LNCAP (cell line): Measurements from ENCODE around the gene UTS2.

ENCODE experiments used
- CTCF ChIP-seq: fragments of 450-650 bp; IDR thresholded peaks from 2 replicates; pipeline ENCODE4 v1.5.1; 2017; ENCODE audit warnings: mild to moderate bottlenecking

Gene UTS2

GRCh38 chr1:7827126-7827955 is 25.5 kb downstream of the UTS2 start:
- TF ChIP-seq CTCF: no peak

- no peak for TF ChIP-seq CTCF
Measured at GRCh38 chr1:7826363-7826762, 26.5 kb downstream of the UTS2 start.

DNA sequence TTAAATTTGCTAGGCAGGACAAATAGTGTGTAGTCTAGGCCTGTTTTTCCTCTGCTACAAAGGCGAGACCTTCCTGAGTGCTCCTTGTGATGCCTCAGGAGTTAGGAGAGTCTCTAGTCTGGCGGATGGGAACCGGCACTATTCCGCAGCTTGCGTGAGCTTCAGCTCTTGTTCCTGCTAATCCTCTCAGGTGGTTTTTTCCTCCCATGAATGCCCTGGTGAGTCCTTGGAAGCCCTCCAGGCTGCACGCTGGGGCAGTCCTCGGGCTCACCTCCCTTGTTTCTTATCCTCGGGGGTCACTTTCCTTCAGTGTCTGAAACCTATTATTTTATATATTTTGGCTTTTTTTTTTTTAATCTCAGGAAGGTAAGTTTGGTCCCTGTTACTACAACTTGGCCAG is 28.2 kb downstream of the UTS2 start:
- no peak for TF ChIP-seq CTCF

- no peak for TF ChIP-seq CTCF
Measured at GRCh38 chr1:7821282-7821681, 31.6 kb downstream of the UTS2 start.

DNA sequence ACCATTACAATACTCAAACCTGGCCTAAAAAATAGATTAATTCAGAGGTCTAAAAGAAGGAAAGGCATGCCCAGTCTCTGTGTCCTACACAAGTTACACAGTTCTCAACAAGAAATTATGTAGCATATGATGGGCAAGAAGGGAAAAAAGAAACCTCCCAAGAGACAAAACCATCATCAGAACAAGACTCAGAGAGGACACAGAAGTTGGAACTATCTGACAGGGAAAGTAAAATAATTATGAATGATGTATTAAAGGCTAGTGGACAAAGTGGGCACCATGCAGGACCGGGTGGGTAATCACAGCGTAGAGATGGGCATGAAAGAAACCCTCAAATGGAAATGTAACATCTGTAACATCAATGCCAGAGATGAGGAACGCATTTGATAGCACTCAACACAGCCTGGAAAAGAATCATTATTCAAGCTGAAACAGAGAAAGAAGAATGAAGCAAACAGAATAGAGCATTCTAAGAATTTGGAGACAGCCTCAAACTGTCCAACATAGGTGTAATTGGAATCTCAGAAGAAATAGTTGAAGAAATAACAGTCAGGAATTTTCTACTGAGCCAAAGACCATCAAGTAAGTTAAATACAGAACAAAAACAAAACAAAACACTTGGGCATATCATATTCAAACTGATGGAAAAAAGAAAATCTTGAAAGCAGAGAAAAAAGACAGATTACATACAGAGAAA is 39.0 kb downstream of the UTS2 start:
- TF ChIP-seq CTCF: no peak

GRCh38 chr1:7811476-7811875 is 41.4 kb downstream of the UTS2 start:
- no peak for TF ChIP-seq CTCF

GRCh38 chr1:7810395-7810794 is 42.5 kb downstream of the UTS2 start:
- no peak for TF ChIP-seq CTCF
